B cell (primary cell): ENCODE measurements around the gene ACBD3. TPM values are rescaled to one million over a fixed set of nuclear protein-coding genes. Genes with fewer than 3 reads are reported as not detected.
A peak's percentile ranks its signal among the peaks of the same experiment; 100 is the strongest.

Experiments
- ATAC-seq: fragments of 200-7000 bp; cut with Tn5 transposase; one replicate; pipeline ENCODE4 v1.10.0; 2021; ENCODE audit warnings: low read depth, mild to moderate bottlenecking, moderate number of reproducible peaks, moderate library complexity
- CTCF ChIA-PET: fragments of 350-600 bp; sonication (Branson Sonifier 250); formaldehyde crosslinking; loops from one replicate; lab custom pipeline; 2021; ENCODE audit warnings: antibody characterized with exemption, inconsistent platforms; lab: Charles Lee
- POLR2A ChIA-PET: fragments of 350-600 bp; sonication (Branson Sonifier 250); formaldehyde crosslinking; loops from one replicate; lab custom pipeline; 2021; ENCODE audit warnings: antibody characterized with exemption; lab: Charles Lee
- DNase-seq: peaks from one replicate; pipeline ENCODE4 v3.0.0; 2013
- H2AFZ ChIP-seq: 2 replicates; pipeline ENCODE4 v1.6.1; 2012; ENCODE audit warnings: mild to moderate bottlenecking, low read depth, low read length; ENCODE audit not compliant: insufficient read depth, poor library complexity, severe bottlenecking
- H3K27ac ChIP-seq, 2 donors: 1 replicate in 1 of 2; 2 replicates in 1 of 2; pipeline ENCODE4 v1.5.1; 2012 to 2013; ENCODE audit warnings: low read length in 2 of 2, mild to moderate bottlenecking in 2 of 2, moderate library complexity in 1 of 2
- H3K27me3 ChIP-seq, 4 experiments: fragments of 200-600 bp in 1 of 4; sonication (generic) in 1 of 4; replicated peaks in 1 of 4; 1 replicate in 2 of 4; 2 replicates in 2 of 4; pipeline versions ENCODE4 v1.6.1 to v1.7.0; 2013 to 2016; ENCODE audit warnings: low read length in 3 of 4, mild to moderate bottlenecking in 2 of 4, mixed read lengths in 1 of 4, moderate library complexity in 1 of 4; ENCODE audit not compliant: insufficient read depth in 4 of 4, control insufficient read depth in 3 of 4; ENCODE audit errors: control extremely low read depth in 1 of 4
- H3K36me3 ChIP-seq, 2 experiments: replicated peaks in 1 of 2; 1 replicate in 1 of 2; 2 replicates in 1 of 2; pipeline versions ENCODE4 v1.6.1 to v1.7.1; 2013; ENCODE audit warnings: low read length in 1 of 2; ENCODE audit not compliant: insufficient read depth in 2 of 2, control insufficient read depth in 1 of 2; ENCODE audit errors: control extremely low read depth in 1 of 2, extremely low read depth in 1 of 2
- H3K4me1 ChIP-seq, 2 donors: fragments of 200-600 bp in 1 of 2; sonication (generic) in 1 of 2; 1 replicate in 1 of 2; 2 replicates in 1 of 2; pipeline versions ENCODE4 v1.5.1 to v1.6.1; 2013 to 2017; ENCODE audit warnings: low read length in 2 of 2; ENCODE audit not compliant: control insufficient read depth in 2 of 2, insufficient read depth in 2 of 2
- H3K4me2 ChIP-seq: replicated peaks from 2 replicates; pipeline ENCODE3; 2012; ENCODE audit warnings: mild to moderate bottlenecking, low read depth, low read length; ENCODE audit not compliant: poor library complexity, severe bottlenecking
- H3K4me3 ChIP-seq, 5 experiments: fragments of 200-600 bp in 1 of 5; sonication (generic) in 1 of 5; 1 replicate in 3 of 5; 2 replicates in 2 of 5; pipeline versions ENCODE4 v1.5.1 to v1.7.0; 2011 to 2016; ENCODE audit warnings: low read length in 4 of 5, mild to moderate bottlenecking in 4 of 5, low read depth in 2 of 5, control low read depth in 1 of 5, moderate library complexity in 1 of 5; ENCODE audit not compliant: insufficient read depth in 1 of 5; ENCODE audit errors: control extremely low read depth in 1 of 5, extremely low read depth in 1 of 5
- H3K79me2 ChIP-seq: fragments of 200-600 bp; sonication (generic); one replicate; pipeline ENCODE4 v1.6.0; 2016; ENCODE audit warnings: low read length; ENCODE audit not compliant: control insufficient read depth, insufficient read depth
- H3K9ac ChIP-seq: fragments of 200-600 bp; sonication (generic); 2 replicates; pipeline ENCODE4 v1.6.1; 2017; ENCODE audit warnings: mild to moderate bottlenecking, low read length, moderate library complexity
- H3K9me3 ChIP-seq, 3 donors: one replicate each; pipeline versions ENCODE4 v1.6.1 to v1.7.1; 2013; ENCODE audit warnings: low read length in 2 of 3; ENCODE audit not compliant: control insufficient read depth in 2 of 3, insufficient read depth in 1 of 3; ENCODE audit errors: control extremely low read depth in 1 of 3
- H4K20me1 ChIP-seq: 2 replicates; pipeline ENCODE4 v1.6.0; 2012; ENCODE audit warnings: mild to moderate bottlenecking, low read length; ENCODE audit not compliant: insufficient read depth, control insufficient read depth, poor library complexity, severe bottlenecking
- H3K27ac Mint-ChIP-seq: one replicate; pipeline ENCODE4 v1.8.0; 2021; ENCODE audit warnings: mixed read lengths
- H3K27me3 Mint-ChIP-seq: one replicate; pipeline ENCODE4 v1.8.0; 2021; ENCODE audit warnings: mixed read lengths
- H3K4me1 Mint-ChIP-seq: one replicate; pipeline ENCODE4 v1.8.0; 2021; ENCODE audit warnings: mixed read lengths
- H3K4me3 Mint-ChIP-seq: one replicate; pipeline ENCODE4 v1.8.0; 2021; ENCODE audit warnings: mixed read lengths
- H3K9me3 Mint-ChIP-seq: one replicate; pipeline ENCODE4 v1.8.0; 2022; ENCODE audit warnings: mixed read lengths; ENCODE audit not compliant: insufficient read depth
- CTCF ChIP-seq: fragments of 200-600 bp; IDR thresholded peaks from one replicate; pipeline ENCODE4 v1.8.0; 2022; ENCODE audit warnings: antibody characterized with exemption, mild to moderate bottlenecking
- EZH2 ChIP-seq: IDR thresholded peaks from 2 replicates; pipeline ENCODE4 v1.6.1; 2012; ENCODE audit warnings: borderline replicate concordance, low read depth, mild to moderate bottlenecking, moderate library complexity, low read length; ENCODE audit not compliant: insufficient read depth, poor library complexity, severe bottlenecking
- WGBS: methylation state at CpG from one replicate; pipeline ENCODE4 v1.1.5; 2013; ENCODE audit warnings: missing lambda C conversion rate; ENCODE audit not compliant: insufficient coverage; 5-methylcytosine and 5-hydroxymethylcytosine counted together
- intact Hi-C: fragments of 100-400 bp; cut with micrococcal nuclease; formaldehyde crosslinking; loops from one replicate; pipeline ENCODE4 v1.10.0; 2022
- polyA plus RNA-seq: library from polyadenylated mRNA; depleted of rRNA; stranded (reverse); fragments of >200 nt; gene quantifications from 2 replicates; pipeline ENCODE4 v1.2.3, GENCODE V29; 2012
- total RNA-seq, 2 donors: library from RNA; stranded (reverse); fragments of 120-200 nt in 1 of 2; gene quantifications; 1 replicate in 1 of 2; 2 replicates in 1 of 2; pipeline versions ENCODE4 v1.2.3 to v1.2.4, GENCODE V29; 2013 to 2022

ACBD3 gene
- total and polyA plus RNA-seq, 2 donors (not counting 1 experiment from before 2014, with no cell fraction given): 16.2 to 60.6 TPM

- Histone ChIP-seq H3K27me3 (no peaks in the 10 kb centered on the region), H3K4me2 (no peak overlapping the region), H3K9me3 (peaks cover 0 to 22% (median 6%) of the 10 kb centered on the region in 3 donors), H4K20me1 (no peaks in the 10 kb centered on the region), H3K4me3 (no peak overlapping the region), H3K36me3 (peaks cover 0 to 3% of the 10 kb centered on the region in 2 experiments), H3K4me1 (peaks cover 46 to 54% of the 10 kb centered on the region in 2 donors), H3K9ac (no peak overlapping the region), H3K27ac (peak overlapping the region in 1 of 2 donors; percentile 57), H2AFZ (no peak overlapping the region), H3K79me2 (no peaks in the 10 kb centered on the region)
- peaks cover 53% of the 10 kb centered on the region for H3K4me1 Mint-ChIP-seq
- H3K27ac Mint-ChIP-seq: peak overlapping the region; percentile 99
- CTCF ChIA-PET: interaction anchor here (0.9 kb wide), 1 partner anchor 10 kb away, joined by 4 read pairs; no protein-coding TSS in a partner anchor
- POLR2A ChIA-PET: no interaction called here
- DNase-seq (no peak), ATAC-seq (no peak)
- TF ChIP-seq EZH2: no peak
- TF ChIP-seq CTCF: no peak
- H3K9me3 Mint-ChIP-seq: no peaks in the 10 kb centered on the region
- 94% methylated on average over 18 of the region's 21 CpGs for WGBS
- no peaks in the 10 kb centered on the region for H3K27me3 Mint-ChIP-seq
- no peak overlapping the region for H3K4me3 Mint-ChIP-seq
- intact Hi-C loops: no loop called here
Measured at GRCh38 chr1:226135059-226135651, 51.4 kb downstream of the ACBD3 start.
